ENCODE measurements around the gene WDR27.

DNA sequence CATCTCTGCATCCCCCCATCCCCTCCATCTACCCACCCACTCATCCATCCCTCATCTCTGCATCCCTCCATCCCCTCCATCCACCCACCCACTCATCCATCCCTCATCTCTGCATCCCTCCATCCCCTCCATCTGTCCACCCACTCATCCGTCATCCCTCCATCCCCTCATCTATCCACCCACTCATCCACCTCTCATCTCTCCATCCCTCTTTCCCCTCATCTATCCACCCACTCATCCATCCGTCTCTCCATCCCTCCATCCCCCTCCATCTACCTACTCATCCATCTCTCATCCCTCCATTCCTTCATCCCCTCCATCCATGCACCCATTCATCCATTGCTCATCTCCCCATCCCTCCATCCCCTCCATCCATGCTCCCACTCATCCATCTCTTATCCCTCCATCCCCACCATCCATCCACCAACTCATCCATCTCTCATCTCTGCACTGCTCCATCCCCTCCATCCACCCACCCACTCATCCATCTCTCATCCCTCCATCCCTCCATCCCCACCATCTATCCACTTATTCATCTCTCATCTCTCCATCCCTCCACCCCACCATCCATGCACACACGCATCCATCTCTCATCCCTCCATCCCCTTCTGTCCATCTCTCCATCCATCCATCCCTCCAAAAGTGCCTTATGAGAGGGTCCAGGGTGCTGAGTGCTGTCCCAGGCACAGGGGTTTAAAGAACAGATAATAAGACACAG lies 51.4 kb downstream of the WDR27 start:
- TF ChIP-seq, protein P1, sequence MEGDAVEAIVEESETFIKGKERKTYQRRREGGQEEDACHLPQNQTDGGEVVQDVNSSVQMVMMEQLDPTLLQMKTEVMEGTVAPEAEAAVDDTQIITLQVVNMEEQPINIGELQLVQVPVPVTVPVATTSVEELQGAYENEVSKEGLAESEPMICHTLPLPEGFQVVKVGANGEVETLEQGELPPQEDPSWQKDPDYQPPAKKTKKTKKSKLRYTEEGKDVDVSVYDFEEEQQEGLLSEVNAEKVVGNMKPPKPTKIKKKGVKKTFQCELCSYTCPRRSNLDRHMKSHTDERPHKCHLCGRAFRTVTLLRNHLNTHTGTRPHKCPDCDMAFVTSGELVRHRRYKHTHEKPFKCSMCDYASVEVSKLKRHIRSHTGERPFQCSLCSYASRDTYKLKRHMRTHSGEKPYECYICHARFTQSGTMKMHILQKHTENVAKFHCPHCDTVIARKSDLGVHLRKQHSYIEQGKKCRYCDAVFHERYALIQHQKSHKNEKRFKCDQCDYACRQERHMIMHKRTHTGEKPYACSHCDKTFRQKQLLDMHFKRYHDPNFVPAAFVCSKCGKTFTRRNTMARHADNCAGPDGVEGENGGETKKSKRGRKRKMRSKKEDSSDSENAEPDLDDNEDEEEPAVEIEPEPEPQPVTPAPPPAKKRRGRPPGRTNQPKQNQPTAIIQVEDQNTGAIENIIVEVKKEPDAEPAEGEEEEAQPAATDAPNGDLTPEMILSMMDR (IDR thresholded peaks at IDR 0.05): no peak
- TF ChIP-seq POLR2A (IDR thresholded peaks at IDR 0.05) (no peak), POLR2AphosphoS5 (IDR thresholded peaks at IDR 0.05) (no peak)

All from breast epithelium (tissue), 3 donors.